Renal pelvis (tissue), 4 donors: Measurements from ENCODE around the gene GPD1. TPM values are rescaled to one million over a fixed set of nuclear protein-coding genes. Genes with fewer than 3 reads are reported as not detected.
"Not testable (repeated sequence)": the region's sequence is repeated elsewhere in the genome, so short reads cannot be mapped to it uniquely, and the experiment has no call there.

Experiments
- DNase-seq: peaks from one replicate; pipeline ENCODE4 v3.0.0-alpha.2; 2013
- polyA plus RNA-seq, 3 donors: library from polyadenylated mRNA; unstranded; fragments of 120-200 nt; gene quantifications; one replicate each; pipeline ENCODE4 v1.2.1, GENCODE V29; 2013; ENCODE audit not compliant: insufficient read length in 3 of 3

The GPD1 gene
- polyA plus RNA-seq, 3 donors: 70.6 to 80.1 (median 72.5) TPM

DNA sequence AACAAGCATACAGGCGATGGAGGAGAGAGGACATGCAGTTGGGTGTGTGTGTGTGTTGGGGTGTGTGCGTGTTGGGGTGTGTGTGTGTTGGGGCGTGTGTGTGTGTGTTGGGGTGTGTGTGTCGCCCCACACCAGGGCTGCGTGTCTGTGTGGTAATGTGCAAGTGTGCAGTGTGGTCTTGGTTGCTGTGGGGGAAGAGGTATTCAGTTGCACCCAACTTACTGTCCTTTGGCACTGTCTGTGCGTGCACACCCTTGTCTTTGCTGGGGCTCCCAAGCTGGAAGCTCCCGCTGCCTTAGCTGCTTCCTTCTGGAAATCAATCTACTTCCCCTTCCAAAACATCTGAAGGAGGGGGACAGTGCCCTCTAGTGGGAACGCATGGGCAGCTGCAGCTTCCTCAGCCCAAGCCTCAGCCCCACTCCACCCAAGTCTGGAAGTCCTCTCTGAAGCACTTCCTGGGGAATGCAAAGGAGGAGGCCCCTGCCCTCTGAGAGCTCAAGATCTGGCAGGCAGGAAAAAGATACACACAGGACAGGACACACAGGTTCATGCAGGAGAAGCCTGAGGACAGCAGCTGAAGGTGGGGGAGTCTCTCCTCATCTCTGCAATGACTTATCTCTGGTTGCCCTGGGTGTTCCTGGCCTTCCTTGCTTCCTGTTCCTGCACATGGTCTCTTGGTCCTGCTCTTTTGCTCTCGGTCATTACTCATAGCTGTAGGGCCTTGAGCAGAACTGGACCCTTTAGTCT is 33.3 kb upstream of the GPD1 start:
- DNase-seq: peak; percentile 79

DNA sequence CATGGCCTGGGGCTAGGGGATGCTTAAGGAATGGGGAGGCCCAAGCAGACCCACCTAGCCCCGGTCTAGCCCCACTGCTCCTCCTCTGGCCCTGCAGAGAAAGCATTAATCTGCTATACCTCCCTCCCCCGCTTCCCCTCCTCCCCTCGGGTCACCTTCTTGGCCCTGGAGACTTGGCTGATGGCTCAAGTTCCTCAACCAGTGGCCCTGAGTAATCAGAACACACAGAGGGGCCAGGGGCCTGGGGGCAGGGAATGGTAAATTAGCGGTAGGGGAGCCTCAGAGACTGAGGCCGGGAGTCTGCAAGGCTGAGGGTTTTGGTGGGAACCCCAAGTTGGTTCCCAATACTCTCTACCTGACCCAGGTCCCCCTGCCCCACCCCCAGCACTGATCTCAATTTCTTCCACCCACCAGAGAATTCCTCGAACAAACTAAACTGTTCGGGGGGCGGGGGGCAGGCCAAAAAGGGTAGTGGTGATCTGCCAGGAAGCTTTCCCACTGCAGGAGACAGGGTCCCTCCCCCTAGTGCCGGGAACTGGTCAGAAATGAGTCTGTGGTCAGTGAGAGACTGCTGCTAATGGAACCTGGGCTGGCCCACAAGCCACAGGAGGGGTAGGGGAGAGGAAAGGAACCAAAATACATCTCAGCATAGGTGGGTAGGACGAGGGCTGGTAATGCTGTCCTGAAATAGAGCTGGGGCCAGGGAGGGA is 31.5 kb upstream of the GPD1 start:
- no peak for DNase-seq

- DNase-seq: no peak
Measured at GRCh38 chr12:50073206-50073605, 30.6 kb upstream of the GPD1 start.

DNA sequence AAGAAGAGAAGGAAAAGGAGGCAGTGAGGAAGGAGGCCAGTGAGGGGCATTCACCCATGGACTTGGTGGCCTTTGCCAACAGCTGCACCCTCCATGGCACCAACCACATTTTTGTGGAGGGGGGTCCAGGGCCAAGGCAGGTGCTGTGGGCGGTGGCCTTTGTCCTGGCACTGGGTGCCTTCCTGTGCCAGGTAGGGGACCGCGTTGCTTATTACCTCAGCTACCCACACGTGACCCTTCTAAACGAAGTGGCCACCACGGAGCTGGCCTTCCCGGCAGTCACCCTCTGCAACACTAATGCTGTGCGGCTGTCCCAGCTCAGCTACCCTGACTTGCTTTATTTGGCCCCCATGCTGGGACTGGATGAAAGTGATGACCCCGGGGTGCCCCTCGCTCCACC is 30.1 kb upstream of the GPD1 start:
- DNase-seq: no peak

DNA sequence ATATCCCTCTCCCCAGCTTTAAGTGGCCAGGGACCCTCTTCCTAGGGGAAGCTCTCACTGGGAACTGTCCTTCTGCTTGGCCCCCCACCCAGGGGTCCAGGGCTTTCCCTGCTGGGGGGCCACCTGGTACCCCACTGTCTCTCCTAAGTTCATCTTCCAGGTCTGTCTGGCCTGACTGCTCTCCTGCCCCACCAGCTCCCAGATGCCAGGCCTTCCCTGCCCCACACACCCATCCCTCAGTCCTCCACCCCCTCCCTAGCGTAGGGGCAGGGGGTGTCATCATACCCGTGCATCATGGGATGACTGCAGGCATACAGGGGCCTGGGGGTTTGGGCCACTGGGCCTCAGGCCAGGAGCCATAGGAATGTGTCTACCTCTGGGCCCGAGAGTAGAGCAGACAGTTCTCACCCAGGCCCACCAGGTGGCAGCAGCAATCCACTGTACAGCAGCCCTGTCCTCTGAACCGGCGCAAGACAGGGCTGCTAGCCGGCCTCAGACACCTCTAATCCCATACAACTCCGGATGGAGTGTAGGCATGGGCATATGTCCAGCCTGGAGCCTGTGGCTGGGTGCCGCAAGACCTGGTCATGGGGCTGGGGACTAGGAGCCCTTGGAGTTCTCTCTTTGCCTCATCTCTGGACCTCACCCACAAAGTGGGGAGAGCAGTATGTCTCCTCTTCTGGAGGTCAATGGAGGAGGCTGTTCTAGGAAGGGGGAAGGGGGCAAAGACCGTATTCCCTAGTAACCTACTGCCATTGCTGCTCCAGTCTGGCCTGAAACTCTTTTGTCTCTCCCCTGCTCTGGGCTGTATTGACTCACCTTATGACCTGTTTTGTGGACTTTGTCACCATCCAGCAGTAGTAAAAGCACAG is 28.6 kb upstream of the GPD1 start:
- DNase-seq: peak; percentile 79

GRCh38 chr12:50075808-50076170 is 28.0 kb upstream of the GPD1 start:
- no peak for DNase-seq

- DNase-seq: no peak
Measured at GRCh38 chr12:50077099-50077498, 26.7 kb upstream of the GPD1 start.

GRCh38 chr12:50078281-50078680 is 25.5 kb upstream of the GPD1 start:
- no peak for DNase-seq

GRCh38 chr12:50079771-50080170 is 24.0 kb upstream of the GPD1 start:
- no peak for DNase-seq

DNA sequence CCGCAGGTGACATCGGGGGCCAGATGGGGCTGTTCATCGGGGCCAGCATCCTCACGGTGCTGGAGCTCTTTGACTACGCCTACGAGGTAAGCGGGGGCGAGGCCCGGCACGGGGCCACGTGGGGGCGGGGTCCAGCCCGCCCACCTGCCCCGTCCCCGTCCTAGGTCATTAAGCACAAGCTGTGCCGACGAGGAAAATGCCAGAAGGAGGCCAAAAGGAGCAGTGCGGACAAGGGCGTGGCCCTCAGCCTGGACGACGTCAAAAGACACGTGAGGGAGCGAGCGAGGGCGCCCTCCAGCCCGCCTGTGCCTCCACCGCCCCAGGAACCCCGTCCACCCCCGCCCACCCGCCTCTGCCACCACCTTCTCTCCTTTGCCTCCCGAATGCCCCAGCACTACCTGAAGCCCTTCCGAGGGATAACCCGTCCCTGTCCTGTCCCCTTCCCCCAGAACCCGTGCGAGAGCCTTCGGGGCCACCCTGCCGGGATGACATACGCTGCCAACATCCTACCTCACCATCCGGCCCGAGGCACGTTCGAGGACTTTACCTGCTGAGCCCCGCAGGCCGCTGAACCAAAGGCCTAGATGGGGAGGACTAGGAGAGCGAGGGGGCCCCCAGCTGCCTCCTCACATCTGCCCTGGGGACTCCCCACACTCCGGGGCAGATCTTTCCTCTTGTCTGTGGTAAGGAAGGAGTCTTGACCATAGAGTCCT is 22.6 kb upstream of the GPD1 start:
- DNase-seq: no peak

DNA sequence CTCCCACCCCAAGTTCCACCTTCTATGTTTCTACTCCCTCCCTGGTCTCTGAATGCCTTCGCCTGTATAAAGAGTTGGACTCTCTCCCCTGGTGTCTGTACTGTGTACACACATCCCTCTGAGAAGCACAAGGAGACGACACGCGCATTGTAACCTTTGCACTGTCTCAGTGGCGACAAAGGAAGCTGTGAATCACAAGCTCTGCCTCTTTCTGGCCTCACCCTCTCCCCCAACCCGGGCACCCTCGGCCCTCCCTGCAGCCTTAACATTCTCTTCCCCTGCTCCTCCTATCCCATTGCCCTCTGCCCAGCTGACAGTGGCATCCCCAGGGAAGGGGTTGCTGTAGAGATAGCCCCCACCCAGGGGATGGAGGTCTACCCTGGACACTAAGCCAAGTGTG is 21.2 kb upstream of the GPD1 start:
- DNase-seq: no peak

GRCh38 chr12:50083301-50083700 is 20.5 kb upstream of the GPD1 start:
- no peak for DNase-seq

GRCh38 chr12:50084409-50084774 is 19.4 kb upstream of the GPD1 start:
- not testable (repeated sequence) for DNase-seq

DNA sequence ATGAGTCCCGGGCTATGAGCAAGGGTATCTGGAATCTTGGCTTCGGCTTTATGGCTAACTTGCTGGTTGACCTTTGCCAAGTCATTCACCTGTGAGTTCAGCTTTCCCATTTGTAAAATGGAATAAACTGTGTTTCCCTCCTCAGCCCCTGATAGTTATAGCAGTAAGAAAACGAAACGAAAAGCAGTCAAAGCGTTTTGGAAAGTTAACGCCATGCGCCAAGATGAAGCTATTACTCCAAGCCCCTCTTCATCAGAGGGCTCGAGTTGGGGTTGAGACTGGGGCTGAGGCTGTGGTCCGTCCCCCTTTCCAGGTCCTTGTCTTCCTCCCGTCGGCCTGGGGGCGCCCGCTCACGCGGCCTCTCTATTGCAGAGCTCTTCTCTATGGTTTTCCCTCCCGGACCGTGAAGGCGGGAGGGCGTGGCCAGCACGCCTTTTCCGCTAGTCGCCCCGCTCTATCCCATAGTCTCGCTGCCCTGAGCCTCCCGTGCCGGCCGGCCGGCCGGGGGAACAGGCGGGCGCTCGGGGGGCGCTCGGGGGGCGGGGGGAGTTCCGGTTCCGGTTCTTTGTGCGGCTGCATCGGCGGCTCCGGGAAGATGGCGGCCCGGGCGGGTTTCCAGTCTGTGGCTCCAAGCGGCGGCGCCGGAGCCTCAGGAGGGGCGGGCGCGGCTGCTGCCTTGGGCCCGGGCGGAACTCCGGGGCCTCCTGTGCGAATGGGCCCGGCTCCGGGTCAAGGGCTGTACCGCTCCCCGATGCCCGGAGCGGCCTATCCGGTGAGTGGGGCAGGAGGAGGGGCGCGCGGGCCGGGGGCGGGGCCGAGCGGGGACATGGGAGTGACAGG is 18.8 kb upstream of the GPD1 start, which contains the start of gene SMARCD1:
SMARCD1 (plus strand) TSS at position 568 of the 840 bp plus-strand sequence; CDS start at position 596, 28 bp downstream.
- DNase-seq: peak; percentile 95

GRCh38 chr12:50085615-50086072 is 18.2 kb upstream of the GPD1 start:
- no peak for DNase-seq

DNA sequence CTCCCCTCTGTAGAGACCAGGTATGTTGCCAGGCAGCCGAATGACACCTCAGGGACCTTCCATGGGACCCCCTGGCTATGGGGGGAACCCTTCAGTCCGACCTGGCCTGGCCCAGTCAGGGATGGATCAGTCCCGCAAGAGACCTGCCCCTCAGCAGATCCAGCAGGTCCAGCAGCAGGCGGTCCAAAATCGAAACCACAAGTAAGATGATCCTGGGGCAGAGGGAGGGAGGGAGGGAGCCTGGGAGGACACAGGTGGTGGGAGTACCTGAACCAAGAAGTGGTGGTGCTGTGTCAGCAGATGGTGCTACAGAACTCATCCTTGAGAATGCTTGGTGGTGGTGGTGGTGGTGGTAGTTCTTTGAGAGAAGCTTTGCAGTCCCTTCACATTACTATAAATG is 17.7 kb upstream of the GPD1 start:
- DNase-seq: no peak

- no peak for DNase-seq
Measured at GRCh38 chr12:50087151-50087550, 16.7 kb upstream of the GPD1 start.

DNA sequence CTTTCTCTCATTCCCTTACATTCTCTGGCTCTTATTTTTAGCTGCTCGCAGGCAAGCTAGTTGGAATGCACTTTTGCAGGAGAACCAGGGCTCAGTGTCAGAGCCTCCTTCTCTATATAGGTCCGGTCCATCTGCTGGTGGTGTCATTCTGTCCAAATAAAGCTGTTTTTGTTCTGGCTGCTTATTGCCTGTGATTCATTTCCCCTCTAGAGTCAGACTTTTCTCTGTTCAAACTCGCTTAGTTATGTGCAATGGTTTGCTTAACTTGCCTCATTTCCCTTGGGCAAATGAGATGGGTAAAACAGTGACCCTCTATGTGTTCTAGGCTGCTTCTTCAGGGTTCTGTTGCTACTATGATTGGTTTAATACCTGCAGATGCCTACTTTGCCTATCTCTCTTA is 15.8 kb upstream of the GPD1 start:
- no peak for DNase-seq

GRCh38 chr12:50088577-50089335 is 15.1 kb upstream of the GPD1 start:
- no peak for DNase-seq

- no peak for DNase-seq
Measured at GRCh38 chr12:50089730-50090129, 14.1 kb upstream of the GPD1 start.
